GM12873 (cell line): ENCODE measurements around the gene MTUS2.

Experiments used
- TF ChIP-seq, protein P1 (sequence below): IDR thresholded peaks from 2 replicates; pipeline ENCODE4 v1.5.1; 2012; ENCODE audit warnings: low read depth, mild to moderate bottlenecking, moderate library complexity, low read length, control low read depth; ENCODE audit not compliant: insufficient read depth; ENCODE audit errors: missing control alignments

The MTUS2 gene

DNA sequence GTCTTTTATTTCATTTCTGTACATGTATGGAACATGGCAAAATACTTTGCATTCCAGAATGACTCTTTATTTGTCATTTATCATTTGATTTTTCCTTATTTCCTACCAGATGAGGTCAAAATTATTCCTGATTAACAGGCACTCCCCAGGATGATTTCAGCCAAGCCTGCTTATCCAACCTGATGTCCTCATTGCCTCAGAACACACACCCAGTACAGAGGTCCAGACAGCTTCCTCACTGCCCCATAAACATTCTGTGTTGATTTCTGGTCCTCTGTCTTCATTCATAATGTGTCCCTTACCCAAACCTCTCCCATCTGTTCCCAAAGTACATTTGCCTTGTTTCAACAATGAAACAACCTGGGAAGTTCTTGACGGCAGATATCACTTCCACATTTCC lies 367.4 kb downstream of the MTUS2 start:
- TF ChIP-seq, protein P1, sequence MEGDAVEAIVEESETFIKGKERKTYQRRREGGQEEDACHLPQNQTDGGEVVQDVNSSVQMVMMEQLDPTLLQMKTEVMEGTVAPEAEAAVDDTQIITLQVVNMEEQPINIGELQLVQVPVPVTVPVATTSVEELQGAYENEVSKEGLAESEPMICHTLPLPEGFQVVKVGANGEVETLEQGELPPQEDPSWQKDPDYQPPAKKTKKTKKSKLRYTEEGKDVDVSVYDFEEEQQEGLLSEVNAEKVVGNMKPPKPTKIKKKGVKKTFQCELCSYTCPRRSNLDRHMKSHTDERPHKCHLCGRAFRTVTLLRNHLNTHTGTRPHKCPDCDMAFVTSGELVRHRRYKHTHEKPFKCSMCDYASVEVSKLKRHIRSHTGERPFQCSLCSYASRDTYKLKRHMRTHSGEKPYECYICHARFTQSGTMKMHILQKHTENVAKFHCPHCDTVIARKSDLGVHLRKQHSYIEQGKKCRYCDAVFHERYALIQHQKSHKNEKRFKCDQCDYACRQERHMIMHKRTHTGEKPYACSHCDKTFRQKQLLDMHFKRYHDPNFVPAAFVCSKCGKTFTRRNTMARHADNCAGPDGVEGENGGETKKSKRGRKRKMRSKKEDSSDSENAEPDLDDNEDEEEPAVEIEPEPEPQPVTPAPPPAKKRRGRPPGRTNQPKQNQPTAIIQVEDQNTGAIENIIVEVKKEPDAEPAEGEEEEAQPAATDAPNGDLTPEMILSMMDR: no peak

DNA sequence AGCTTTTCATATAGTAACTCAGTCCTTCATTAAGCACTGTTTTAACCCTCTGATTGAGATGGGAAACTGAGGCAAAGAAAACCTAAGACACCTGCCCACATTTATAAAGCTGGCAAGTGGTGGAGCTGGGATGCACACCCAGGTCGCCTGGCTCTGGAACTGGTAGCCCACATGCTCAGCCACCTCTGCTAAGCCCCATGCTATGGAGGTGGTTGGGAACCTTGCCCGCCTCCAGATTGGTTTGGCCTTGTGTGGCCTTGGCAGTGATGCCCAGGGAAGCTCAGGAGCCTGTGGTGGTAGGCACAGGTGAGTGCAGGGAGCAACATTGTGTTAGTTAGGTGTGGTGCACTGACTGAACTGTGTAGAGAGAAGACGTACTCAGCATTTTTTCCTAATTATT lies 370.2 kb downstream of the MTUS2 start:
- TF ChIP-seq, protein P1: no peak

DNA sequence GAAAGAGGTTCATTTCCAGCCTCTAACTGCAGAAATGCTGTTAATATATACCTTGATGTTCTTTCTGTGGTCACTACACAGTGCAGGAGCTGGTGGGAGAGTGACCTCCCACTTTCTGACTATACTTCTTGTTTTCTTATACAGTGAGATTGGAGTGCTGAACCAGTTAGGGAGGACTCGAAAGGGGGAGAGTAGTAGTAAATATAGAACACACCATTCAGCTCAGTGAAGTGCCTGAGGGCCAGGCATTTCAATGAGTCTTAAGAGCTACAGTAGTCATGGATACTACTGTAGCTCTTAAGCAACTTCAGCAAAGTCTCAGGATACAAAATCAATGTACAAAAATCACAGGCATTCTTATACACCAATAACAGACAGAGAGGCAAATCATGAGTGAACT lies 372.9 kb downstream of the MTUS2 start:
- TF ChIP-seq, protein P1: no peak

DNA sequence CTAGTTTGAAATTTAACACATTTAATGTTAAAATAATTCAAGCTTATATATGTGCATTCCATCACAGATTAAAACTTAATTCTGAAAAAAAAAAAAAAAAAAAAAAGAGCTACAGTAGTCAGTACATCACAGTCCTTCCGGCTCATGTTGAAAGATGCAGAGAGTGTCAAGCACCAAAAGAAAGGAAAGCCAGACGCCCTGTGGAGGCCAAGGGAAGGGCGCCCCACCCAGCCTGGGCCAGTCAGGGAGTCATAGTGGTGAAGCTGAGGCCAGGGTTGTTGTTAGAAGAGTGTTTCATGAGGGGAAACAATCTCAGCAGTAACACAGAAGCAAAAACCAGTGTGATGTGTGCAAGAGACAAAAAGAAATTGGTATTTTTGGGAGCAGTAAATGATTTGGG lies 375.3 kb downstream of the MTUS2 start:
- TF ChIP-seq, protein P1: no peak

DNA sequence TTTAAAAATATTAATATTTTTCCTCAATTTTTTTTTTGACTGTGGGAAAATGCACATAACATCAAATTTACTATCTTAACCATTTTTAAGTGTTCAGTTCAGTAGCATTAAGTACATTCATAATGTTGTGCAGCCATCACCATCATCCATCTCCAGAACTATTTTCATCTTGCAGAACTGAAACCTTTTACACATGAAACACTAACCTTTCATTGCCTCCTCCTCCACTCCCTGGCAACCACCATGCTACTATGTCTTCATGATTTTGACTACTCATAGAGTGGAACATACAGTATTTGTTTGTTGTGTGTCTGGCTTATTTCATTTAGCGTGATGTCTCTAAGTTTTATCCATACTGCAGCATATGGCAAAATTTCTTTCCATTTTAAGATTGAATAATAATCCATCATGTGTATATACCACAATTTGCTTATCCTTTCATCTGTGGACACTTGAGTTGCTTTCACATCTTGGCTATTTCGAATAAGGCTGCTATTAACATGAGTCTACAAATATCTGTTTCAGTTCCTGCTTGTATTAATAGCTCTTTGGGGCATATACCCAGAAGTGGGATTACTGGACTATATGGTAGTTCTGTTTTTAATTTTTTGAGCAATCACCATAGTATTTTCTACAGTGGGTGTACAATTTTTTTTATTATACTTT lies 376.4 kb downstream of the MTUS2 start:
- TF ChIP-seq, protein P1: no peak

DNA sequence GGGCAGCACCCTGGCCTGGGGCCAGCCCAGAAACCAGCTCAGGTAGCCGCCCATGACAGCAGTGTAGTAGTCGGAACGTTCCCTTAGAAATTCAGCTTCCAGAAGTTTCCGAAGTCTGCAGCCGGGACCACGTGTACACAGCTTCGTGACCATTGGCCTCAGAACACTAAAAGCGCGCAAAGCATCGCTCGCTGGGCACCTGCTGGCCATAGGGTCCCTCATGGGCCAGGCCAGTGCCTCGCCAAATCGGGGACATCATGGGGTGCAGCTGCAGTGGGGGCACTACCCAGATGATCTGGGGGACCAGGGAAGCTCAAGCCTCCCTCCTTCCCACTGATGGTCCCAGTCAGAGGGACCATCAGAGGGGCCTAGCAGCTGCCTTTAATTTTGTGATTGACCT lies 384.5 kb downstream of the MTUS2 start:
- TF ChIP-seq, protein P1: no peak

DNA sequence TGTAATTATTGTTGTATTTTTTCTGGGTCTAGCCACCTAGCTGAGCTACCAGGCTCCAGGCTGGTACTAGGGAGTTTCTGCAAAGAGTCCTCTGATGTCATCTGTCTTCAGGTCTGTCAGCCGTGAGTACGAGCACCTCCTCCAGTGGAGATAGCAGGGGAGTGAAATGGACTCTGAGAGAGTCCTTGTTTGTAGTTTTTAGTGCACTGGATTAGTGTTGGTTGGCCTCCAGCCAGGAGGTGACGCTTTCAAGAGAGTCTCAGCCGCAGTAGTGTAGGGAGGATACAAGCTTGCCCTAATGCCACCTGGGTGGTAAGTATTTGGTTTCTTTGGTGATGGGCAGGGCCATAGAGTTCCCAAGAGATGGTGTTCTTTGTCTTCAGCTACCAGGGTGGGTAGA lies 390.5 kb downstream of the MTUS2 start:
- TF ChIP-seq, protein P1: no peak

DNA sequence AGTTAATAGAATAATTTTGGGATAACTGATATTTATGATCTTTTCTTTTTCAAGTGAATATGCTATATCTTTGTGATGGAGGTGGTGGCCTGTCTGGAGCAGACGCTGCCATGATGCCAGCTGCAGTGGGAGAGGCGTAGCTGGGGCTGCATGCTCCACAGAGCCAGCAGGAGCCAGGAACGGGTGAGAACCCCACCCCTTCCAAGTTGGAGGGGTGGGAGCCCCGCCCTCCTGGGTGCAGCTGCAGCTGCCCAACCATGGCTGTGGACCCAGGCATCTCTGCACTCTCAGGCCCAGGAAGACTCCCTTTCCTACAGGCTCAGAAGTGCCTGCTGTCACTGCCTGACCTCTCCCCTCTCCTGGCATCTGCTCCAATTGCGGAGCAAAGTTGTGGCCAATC lies 402.3 kb downstream of the MTUS2 start:
- TF ChIP-seq, protein P1: no peak
